GM20000 (cell line): ENCODE data around the gene GPR171.

Experiments
- DNase-seq: peaks from one replicate; pipeline ENCODE4 v3.0.0; 2012; ENCODE audit warnings: low spot score
- CTCF ChIP-seq: IDR thresholded peaks from 2 replicates; pipeline ENCODE4 v1.5.1; 2012; ENCODE audit warnings: mild to moderate bottlenecking, control low read depth; ENCODE audit errors: extremely low read depth, missing control alignments

GPR171 gene

GRCh38 chr3:151225040-151225975 is 22.3 kb upstream of the GPR171 start:
- DNase-seq: no peak
- no peak for TF ChIP-seq CTCF

GRCh38 chr3:151224268-151224866 is 21.4 kb upstream of the GPR171 start:
- no peak for TF ChIP-seq CTCF
- DNase-seq: no peak

- DNase-seq: no peak
- TF ChIP-seq CTCF: no peak
Measured at GRCh38 chr3:151219056-151219455, 16.0 kb upstream of the GPR171 start.

DNA sequence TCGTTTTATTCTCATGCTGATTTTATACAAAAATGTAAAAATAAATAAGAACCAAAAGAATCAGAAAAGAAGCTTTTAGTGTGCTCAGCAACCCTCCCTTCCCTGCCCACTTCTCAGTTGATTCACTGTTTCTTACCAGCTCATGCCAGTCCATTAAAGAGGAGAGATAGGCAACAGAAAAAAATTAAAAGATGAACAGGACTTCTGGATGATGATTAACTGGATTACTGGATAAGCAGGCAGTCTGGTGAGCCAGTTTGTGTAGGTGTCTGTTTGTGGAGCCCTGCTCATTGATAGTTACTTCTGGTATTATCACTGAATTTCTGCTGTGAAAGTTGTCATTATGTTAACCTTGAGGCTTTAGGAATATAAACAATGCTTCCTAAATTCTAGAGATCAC is 15.1 kb upstream of the GPR171 start:
- DNase-seq: no peak
- no peak for TF ChIP-seq CTCF

- TF ChIP-seq CTCF: no peak
- DNase-seq: no peak
Measured at GRCh38 chr3:151216641-151217607, 13.9 kb upstream of the GPR171 start.

GRCh38 chr3:151214459-151214858 is 11.4 kb upstream of the GPR171 start:
- no peak for TF ChIP-seq CTCF
- no peak for DNase-seq
